GM18868 (cell line): ENCODE results near the gene ITPRIPL2.

Source experiments
- ATAC-seq: cut with Tn5 transposase; IDR thresholded peaks from one replicate; pipeline ENCODE4 v1.9.1; 2021; ENCODE audit warnings: mild to moderate bottlenecking, moderate library complexity; ENCODE audit not compliant: unreplicated experiment

The ITPRIPL2 gene

DNA sequence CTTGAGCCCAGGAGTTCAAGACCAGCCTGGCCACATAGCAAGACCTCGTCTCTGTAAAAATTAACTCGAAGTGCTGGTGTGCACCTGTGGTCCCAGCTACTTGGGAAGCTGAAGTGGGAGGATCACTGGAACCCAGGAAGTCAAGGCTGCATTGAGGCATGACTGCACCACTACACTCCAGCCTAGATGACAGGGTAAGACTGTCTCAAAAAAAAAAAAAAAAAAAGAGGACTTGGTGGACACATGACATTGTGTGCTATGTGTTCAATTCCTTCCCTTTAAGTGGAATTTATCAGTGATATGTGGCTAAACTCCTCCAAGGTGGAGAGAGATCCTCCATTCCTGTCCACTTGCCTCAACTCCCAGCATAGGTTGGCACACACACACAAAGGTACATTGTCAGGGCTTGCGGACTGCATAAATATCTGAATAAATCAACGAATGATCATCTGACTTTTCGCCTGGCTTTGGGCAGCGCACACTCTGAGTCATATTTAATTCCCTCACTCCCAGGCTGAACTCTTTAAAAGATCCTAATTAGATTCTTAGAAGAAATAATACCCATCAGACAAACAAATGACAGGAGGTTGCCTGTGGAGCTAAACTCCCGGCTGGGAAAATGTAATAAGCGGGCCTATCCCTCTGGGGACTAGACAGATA is 29.3 kb downstream of the ITPRIPL2 start:
- no peak for ATAC-seq

DNA sequence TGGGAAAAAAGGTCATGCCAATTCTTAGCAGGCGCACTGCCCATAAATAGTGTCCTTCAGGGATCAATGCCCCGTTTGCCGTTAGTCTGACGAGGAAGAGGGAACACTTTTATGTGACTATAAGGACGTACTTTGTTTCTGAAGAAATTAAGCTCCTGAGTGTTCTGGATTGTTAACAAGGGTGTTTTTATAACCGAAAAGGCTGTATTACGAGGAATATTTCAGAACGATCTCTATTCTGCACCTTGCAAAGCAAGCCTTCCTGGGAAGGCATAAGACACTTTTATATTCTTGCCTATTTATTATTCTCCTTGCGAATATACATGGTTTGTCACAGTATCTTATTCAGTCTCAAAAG is 29.8 kb downstream of the ITPRIPL2 start:
- ATAC-seq, result no peak

DNA sequence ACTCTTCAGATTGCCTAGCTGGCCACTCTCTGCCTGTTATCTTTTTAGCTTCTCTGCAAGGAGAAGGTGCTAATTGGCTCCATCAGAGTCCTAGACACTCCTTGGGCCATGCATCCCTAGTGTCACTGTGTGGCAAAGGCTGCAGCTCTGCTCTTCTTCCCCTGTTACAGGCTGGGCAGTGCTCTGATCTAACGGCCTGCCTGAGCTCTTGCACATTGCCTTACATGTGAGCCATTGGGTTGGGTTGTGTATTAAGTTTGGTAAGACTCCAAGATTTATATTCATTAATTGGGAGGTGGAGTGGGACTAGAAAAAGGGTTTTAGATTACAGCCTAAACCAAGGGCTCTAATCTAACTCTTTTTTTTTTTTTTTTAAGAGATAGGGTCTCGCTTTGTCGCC is 31.2 kb downstream of the ITPRIPL2 start:
- no peak for ATAC-seq

DNA sequence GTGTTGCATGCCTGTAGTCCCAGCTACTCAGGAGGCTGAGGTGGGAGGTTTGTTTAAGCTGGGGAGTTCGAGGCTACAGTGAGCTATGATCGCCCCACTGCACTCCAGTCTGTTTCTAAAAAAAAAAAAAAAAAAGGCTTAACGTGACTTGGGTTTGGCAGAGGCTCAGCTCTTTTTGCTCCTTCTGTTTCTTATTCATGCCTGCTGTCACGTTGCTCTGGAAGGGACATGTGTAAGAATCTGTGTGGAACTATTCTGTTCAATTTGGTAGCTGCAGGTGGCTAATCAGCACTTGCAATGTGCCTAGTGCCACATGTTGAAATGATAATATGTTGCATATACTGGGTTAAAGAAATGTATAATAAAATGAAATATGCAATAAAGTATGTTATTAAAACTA is 33.4 kb downstream of the ITPRIPL2 start:
- ATAC-seq, result no peak

DNA sequence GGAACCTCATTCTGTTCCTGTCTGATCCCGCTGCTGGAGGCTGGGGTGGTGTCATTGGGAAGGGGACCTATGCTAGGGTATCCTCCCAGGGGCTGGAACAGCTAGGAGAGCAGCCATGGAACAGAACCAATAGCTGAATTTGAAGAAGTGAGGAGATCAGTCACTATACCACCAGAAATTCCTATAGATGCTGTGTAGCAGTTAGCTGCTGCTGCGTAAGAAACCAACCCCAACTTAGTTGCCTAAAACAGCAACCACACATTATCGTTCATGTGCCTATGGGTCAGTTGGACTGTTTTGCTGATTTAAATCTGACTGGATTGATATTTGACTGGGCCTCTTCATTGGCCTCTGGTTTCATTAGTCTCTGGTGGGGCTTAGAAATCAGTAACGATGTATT is 33.9 kb downstream of the ITPRIPL2 start:
- ATAC-seq, result no peak

GRCh38 chr16:19148189-19148588 is 34.4 kb downstream of the ITPRIPL2 start:
- no peak for ATAC-seq

GRCh38 chr16:19151310-19151709 is 37.5 kb downstream of the ITPRIPL2 start:
- ATAC-seq, result no peak

- no peak for ATAC-seq
These were observed 38.3 kb downstream of the ITPRIPL2 start for GRCh38 chr16:19152042-19152441.

GRCh38 chr16:19153876-19154275 is 40.1 kb downstream of the ITPRIPL2 start:
- ATAC-seq, result no peak

DNA sequence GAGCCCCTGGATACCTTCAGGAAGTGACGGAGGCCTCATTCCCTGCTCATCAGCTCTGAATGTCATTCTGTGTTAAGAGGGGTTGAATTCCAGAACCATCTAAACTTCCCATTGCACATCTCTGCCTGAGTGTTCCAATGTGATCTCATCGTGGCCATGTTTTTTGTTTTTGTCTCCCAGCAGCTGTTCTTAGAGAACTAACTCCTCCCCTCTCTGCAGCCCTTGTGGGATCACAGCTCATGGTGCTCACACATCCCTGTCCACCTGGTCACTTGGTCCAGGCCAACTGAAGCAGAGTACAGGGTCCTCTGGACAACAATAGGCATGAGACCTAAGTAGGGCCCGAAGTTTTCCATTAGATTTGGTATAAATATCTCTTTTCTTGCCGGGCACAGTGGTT is 48.3 kb downstream of the ITPRIPL2 start:
- ATAC-seq, result no peak

GRCh38 chr16:19163215-19163614 is 49.5 kb downstream of the ITPRIPL2 start:
- ATAC-seq, result no peak

DNA sequence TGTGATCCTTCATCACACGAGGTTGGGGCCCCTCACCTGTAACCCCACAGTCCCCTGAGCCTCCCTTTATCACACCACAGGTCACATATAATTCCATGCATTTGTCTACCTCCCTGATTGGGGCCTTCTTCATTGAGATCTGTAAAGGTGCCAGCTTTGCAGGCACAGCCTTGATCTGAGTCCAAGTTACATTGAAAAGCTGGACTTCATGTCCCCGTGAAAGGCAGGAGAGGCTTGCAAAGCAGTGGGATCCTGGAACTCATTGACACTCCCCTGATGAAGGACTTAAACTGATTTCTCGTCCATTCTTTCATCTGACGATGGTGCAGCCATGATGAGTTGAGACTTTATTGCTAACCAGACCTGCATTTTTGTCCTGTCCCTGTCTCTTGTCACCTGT is 50.5 kb downstream of the ITPRIPL2 start:
- no peak for ATAC-seq

- no peak for ATAC-seq
These were observed 51.3 kb downstream of the ITPRIPL2 start for GRCh38 chr16:19165101-19165500.

- no peak for ATAC-seq
These were observed 52.7 kb downstream of the ITPRIPL2 start for GRCh38 chr16:19166500-19166899.

DNA sequence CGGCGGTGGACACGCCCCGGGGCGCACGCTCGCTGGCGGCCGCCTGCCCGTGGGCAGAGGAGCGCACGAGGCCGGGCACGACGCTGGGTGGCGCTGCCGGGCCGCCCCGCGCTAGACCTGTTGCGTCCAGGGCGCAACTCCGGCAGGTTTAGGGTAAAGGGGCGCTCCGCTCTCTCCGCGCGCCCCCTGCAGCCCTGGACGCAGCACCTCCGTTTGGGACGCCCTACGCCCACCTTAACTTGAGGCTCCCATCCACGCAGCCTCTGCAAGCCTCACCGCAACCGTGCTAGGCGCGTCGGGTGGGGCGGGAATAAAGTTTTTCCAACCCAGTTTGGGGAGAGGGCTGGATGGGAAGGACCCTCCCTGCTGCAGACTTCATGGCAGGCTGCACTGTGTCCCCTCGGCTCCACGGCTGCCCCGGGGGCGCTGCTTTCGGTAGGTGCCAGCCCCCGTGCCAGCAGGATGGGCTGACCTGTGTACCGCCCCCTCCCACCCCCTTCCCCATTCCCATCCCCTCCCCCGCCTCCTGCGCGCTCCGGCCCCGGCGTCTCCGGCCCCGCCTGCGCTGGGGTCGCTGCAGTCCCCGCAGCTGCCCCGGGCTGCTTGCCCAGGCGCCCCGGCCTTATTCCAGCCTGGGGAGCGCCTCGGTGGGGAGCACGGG is 54.1 kb downstream of the ITPRIPL2 start, which contains the start of gene SYT17:
TSS of gene SYT17 (plus strand) at position 531 of the 661 bp plus-strand sequence. CDS start 407 bp downstream, outside the sequence.
- peak; percentile 81 for ATAC-seq

DNA sequence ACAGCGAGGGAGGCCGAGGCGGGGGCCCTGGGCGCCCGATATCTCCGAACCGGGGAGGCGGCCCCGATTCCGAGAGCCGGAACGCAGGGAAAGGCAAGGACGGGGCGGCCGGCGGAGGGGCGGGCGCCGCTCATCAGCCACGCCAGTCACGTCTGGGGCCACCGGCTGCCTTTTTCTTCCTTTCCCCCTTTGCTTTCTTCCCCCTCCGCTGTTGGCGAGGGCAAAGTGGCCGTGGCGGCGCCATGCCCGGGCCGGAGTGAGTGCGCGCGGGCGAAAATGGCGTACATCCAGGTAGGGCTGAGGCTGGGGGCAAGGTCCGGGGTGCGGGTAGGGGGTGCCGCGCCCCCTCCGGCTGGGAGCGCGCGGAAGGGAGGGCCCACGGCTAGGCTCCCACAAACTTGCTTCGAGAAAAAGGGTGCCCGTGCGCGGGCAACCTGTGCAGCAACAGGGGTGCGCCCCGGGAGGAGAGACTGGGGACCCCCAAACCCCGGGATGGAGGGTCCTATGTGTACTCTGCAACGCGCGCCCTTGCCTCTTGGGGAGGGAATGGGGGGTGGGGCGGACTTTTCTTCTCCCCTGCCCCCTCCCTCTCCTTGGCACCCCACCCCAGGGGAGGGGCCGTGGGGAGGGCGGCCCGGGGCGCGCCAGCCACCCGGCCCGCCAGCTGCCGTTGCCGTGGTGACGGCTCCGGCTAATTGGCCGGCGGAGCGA is 54.8 kb downstream of the ITPRIPL2 start:
- no peak for ATAC-seq

- ATAC-seq, result no peak
These were observed 55.4 kb downstream of the ITPRIPL2 start for GRCh38 chr16:19169082-19169639.

DNA sequence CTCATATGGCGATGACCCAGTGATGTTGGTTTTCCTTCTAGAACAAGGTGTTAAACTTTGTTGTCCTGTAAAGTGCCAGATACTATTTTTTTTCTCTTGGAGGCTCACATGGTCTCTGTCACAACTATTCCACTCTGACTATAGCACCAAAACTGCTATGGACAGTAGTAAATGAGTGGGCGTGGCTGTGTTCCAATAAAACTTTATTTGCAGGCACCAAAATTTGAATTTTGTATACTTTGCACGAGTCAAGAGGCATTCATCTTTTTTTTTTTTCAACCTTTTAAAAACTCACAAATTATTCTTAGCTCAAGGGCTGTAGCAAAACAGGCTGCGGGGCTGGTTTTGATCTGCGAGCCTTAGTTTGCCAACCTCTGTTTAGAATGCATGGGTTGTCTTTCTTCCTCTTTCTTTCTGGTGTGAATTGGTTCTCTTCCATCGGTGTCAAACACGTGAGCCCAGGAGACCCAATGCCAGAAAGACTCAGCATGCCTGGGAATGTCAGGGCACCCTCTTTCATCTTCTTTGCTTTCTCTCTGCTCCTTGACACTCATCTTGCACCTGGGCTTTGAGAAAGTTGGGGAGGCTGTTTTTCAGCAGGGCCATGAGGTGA is 56.4 kb downstream of the ITPRIPL2 start:
- ATAC-seq, result no peak
